T-helper 17 cell (primary cell): Measurements from ENCODE around the gene CHD5. TPM values are rescaled to one million over a fixed set of nuclear protein-coding genes. Genes with fewer than 3 reads are reported as not detected.
A peak's percentile ranks its signal among the peaks of the same experiment; 100 is the strongest.

Source experiments
- ATAC-seq: fragments of 150-1000 bp; cut with Tn5 transposase; 2 replicates; pipeline ENCODE4 v1.10.0; 2021; ENCODE audit warnings: mild to moderate bottlenecking, moderate library complexity
- DNase-seq, 3 donors: peaks; one replicate each; pipeline versions ENCODE4 v3.0.0 to v3.0.0-alpha.2; 2020 to 2021
- H3K9me3 ChIP-seq: one replicate; pipeline ENCODE4 v1.7.0; 2013; ENCODE audit warnings: low read length, mild to moderate bottlenecking; ENCODE audit not compliant: control insufficient read depth, poor library complexity, severe bottlenecking
- H3K27ac Mint-ChIP-seq: one replicate; pipeline ENCODE4 v1.8.0; 2022; ENCODE audit warnings: mild to moderate bottlenecking, moderate library complexity, mixed read lengths
- H3K27me3 Mint-ChIP-seq: one replicate; pipeline ENCODE4 v1.8.0; 2022; ENCODE audit warnings: mixed read lengths
- H3K36me3 Mint-ChIP-seq: one replicate; pipeline ENCODE4 v1.8.0; 2022; ENCODE audit warnings: low read depth, mixed read lengths
- H3K4me1 Mint-ChIP-seq: one replicate; pipeline ENCODE4 v1.8.0; 2022; ENCODE audit warnings: mild to moderate bottlenecking, mixed read lengths
- H3K4me3 Mint-ChIP-seq: one replicate; pipeline ENCODE4 v1.8.0; 2022; ENCODE audit warnings: mild to moderate bottlenecking, moderate library complexity, mixed read lengths
- total RNA-seq, 4 donors: library from RNA in 2 of 4; stranded (reverse) in 2 of 4; gene quantifications; one replicate each; pipeline ENCODE4 v1.2.3 and lab custom pipeline; 2022 to 2026

CHD5 gene
- total RNA-seq, 2 donors from 2014 or later: 0.12 to 0.63 TPM

DNA sequence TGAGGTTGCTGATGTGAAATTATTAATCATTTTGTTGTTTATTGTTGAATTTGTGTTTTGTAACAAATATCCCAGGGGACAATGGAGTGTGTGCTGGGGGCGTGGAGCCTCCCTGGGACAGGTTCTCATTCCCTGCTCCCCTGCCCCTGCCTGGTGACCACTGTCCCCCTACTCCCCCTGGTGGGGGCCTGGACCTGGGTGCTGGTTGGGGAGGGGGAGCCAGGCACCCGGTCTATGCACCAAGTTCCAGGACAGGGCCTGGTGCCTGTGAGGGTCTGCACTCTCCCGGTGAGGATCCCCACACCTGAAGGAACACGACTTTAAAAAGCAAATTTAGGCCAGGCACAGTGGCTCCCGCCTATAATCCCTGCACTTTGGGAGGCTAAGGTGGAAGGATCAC lies 42.4 kb downstream of the CHD5 start:
- no peak overlapping the region for H3K27ac Mint-ChIP-seq
- no peak overlapping the region for H3K4me3 Mint-ChIP-seq
- H3K9me3 ChIP-seq: no peaks in the 10 kb centered on the region
- DNase-seq: no peak
- H3K4me1 Mint-ChIP-seq: no peaks in the 10 kb centered on the region
- no peak for ATAC-seq
- no peaks in the 10 kb centered on the region for H3K36me3 Mint-ChIP-seq
- no peaks in the 10 kb centered on the region for H3K27me3 Mint-ChIP-seq

DNA sequence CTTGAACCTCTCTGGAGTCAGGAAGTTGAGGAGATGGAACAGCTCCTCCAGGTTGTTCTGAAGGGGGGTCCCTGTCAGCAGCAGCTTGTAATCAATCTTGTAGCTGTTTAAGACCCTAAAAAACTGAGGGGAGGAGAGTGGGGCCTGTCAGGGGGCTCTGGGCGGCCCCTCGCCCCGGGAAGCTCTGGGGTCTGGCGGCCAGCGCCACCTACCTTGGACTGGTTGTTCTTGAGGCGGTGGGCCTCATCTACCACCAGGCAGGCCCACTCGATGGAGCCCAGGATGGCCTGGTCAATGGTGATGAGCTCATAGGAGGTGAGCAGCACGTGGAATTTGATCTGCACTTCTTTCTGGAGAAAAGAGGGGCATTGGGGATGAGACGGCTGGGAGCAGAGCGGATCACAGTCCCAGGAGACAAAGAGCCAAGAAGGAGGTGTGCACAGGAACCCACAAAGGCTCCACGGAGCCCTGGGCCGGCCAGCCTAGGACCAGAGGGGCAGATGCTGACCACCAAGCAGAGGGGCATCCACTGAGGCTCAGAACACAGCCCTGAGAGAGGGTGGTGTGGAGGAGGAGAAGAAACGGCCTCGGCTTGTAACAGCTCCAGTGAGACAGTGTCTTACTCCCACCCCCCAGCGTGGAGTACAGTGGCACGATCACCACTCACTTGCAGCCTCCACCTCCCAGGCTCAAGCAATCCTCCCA lies 43.5 kb downstream of the CHD5 start:
- Mint-ChIP-seq H3K27me3 (no peaks in the 10 kb centered on the region), H3K4me3 (no peak overlapping the region), H3K4me1 (no peaks in the 10 kb centered on the region), H3K36me3 (peaks cover 2% of the 10 kb centered on the region), H3K27ac (no peak overlapping the region)
- DNase-seq (no peak), ATAC-seq (no peak)
- no peaks in the 10 kb centered on the region for H3K9me3 ChIP-seq

DNA sequence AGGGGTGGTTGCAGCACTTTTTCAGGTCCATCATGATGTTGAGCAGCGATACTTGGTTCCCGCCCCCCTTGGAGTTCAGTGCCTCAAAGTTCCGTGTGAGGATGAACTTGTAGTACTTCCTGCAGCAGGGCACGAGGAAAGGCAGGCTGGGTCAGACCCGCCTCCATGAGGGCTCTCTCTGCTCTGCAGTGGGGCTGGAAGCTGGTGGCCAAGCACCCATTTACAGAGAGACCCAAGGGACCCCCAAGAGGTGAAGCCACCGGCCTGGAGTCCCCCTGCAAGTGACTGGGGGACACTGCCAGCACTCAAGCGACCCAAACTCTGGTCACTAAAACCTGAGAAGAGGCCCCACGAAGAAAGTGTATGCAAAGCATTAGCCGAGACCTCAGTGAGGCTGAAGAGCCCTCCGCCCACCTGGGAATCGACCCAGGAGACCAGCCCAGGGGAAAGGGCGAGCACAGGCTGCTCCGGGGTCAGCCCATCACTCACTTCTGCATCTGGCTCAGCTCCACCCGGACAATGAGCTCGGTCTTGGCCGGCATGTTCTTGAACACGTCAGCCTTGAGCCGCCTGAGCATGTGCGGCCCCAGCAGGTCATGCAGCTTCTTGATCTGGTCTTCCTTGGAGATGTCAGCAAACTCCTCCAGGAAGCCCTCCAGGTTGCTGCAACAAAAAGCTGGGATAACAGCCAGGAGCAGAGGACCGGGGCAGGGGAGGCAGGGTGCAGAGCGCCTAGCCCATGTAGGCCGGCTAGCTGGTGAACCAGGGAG lies 45.2 kb downstream of the CHD5 start:
- DNase-seq (no peak), ATAC-seq (no peak)
- Mint-ChIP-seq H3K4me3 (no peak overlapping the region), H3K27me3 (no peaks in the 10 kb centered on the region), H3K27ac (no peak overlapping the region), H3K4me1 (no peaks in the 10 kb centered on the region), H3K36me3 (peaks cover 2% of the 10 kb centered on the region)
- no peaks in the 10 kb centered on the region for H3K9me3 ChIP-seq

DNA sequence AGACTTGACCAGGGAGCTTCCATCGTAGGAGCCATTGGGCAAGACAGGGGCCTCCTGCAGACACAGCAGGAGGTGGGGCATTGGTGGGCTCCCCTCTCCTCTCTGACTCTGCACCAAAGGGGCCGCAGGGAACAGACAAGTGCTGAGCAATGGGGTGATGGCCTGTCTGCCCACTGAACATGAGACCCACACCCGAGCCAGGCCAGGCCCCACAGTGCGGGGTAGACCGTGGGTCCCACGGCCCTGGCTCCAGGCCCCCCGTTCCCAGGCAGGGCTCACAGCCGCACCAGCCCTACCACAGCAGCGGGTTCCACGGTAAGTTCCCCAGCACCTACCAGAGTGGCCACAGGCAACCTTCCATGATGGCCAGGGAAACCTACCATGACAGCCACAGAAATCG lies 45.9 kb downstream of the CHD5 start:
- DNase-seq: no peak
- no peak overlapping the region for H3K4me3 Mint-ChIP-seq
- H3K9me3 ChIP-seq: no peaks in the 10 kb centered on the region
- peaks cover 2% of the 10 kb centered on the region for H3K36me3 Mint-ChIP-seq
- H3K4me1 Mint-ChIP-seq: no peaks in the 10 kb centered on the region
- no peaks in the 10 kb centered on the region for H3K27me3 Mint-ChIP-seq
- H3K27ac Mint-ChIP-seq: no peak overlapping the region
- ATAC-seq: no peak

DNA sequence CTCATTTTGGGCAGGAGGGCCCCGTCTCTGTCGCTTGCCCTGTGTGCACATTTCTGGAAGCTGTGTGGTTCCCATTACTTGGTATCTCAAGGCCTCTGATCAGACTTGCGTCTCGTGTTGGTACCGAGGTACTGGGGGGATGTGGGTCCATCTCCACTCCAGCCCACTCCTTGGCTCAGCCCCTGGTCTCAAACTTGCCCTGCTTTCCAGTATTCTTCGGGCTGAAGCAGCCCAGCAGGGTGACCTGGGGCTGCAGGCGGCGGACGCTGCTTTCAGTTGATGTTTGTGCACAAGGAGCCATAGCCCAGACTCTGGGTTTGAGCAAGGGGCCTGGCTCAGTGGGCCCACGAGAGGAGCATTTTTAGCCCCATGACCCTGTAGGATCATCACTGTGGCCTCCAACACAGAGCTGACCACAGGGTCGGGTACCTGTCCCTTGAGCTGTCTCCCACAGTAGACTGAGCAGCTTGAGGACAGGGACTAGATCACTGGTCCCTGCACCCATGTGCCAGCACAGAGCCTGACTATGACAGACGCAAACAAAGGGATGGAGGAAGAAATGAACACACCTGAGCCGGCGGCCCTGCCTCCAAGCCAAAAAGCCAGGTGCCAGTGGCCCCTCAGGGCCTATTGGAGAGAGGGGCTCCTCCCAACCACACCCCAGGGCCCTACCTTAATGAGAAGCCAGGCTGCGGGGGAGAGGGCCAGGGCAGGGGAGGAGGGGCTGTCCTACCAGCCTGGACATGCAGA lies 46.8 kb downstream of the CHD5 start:
- Mint-ChIP-seq H3K4me1 (peaks cover 3% of the 10 kb centered on the region), H3K36me3 (peaks cover 2% of the 10 kb centered on the region), H3K4me3 (no peak overlapping the region), H3K27me3 (no peaks in the 10 kb centered on the region), H3K27ac (no peak overlapping the region)
- ATAC-seq (no peak), DNase-seq (no peak)
- no peaks in the 10 kb centered on the region for H3K9me3 ChIP-seq

DNA sequence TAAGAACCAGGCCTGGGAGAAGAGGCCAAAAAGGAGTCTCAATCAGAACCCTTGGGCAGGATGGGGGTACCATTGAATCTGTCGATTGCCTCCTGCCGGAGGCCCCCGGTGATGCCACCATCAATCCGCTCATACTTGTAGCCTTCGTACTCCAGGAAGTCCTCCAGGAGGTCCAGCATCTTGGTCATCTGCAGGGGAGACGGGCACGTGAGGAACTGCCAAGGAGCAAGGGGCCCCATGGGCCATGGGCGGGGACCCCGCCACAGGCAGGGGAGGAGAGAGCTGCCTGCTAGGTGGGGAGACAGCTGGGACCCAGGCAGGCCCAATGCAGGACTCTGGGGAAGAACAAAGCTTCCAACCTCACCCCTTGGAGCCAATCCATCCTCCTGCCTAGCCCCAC lies 48.6 kb downstream of the CHD5 start:
- no peak for DNase-seq

DNA sequence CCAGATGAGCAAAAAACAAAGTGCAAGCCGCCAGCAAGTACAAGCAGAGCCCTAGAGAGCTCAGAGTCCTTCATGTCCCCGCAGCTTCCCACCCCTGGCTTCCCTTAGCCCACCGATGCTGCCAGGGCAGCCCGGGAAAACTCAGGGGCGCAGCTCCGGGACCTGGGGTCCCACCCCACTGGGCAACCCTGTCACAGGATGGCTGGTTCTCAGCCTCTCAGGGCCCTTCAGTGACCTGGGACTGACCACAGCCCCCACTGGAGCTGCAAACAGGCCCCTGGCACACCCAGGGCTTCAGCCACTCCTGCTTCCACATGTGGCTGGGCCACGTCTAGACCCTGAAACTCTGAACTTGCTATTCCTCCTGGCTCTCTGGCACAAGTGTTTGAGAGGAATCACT lies 49.5 kb downstream of the CHD5 start:
- H3K36me3 Mint-ChIP-seq: peaks cover 2% of the 10 kb centered on the region
- H3K4me3 Mint-ChIP-seq: no peak overlapping the region
- DNase-seq (no peak), ATAC-seq (no peak)
- no peak overlapping the region for H3K27ac Mint-ChIP-seq
- peaks cover 4% of the 10 kb centered on the region for H3K27me3 Mint-ChIP-seq
- peaks cover 12% of the 10 kb centered on the region for H3K4me1 Mint-ChIP-seq
- H3K9me3 ChIP-seq: no peaks in the 10 kb centered on the region

More for the DNA sequence above, 48.6 kb downstream of the CHD5 start:
- no peak overlapping the region for H3K4me3 Mint-ChIP-seq
- peaks cover 9% of the 10 kb centered on the region for H3K4me1 Mint-ChIP-seq
- no peaks in the 10 kb centered on the region for H3K27me3 Mint-ChIP-seq
- H3K36me3 Mint-ChIP-seq: peaks cover 2% of the 10 kb centered on the region
- no peak for ATAC-seq
- no peaks in the 10 kb centered on the region for H3K9me3 ChIP-seq
- H3K27ac Mint-ChIP-seq: no peak overlapping the region

DNA sequence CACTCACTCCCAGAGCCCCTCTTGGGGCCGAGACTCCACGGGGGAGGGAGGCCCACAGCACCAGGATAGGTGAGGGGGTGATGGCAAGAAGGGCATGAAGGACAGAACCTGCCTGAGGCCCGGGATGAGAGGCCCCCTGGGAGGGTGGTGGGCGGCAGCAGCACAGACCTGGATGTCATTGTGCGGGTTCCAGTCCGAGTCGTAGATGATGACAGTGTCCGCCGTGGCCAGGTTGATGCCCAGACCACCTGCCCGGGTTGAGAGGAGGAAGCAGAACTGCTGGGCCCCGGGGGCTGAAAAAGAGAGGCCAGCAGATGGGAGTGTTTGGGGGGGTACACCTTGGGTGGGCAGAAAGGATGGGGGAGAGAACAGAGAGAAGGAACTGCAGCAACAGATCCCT lies 50.1 kb downstream of the CHD5 start:
- H3K4me1 Mint-ChIP-seq: peaks cover 12% of the 10 kb centered on the region
- no peak for ATAC-seq
- no peak for DNase-seq
- peaks cover 5% of the 10 kb centered on the region for H3K27me3 Mint-ChIP-seq
- peaks cover 2% of the 10 kb centered on the region for H3K36me3 Mint-ChIP-seq
- no peaks in the 10 kb centered on the region for H3K9me3 ChIP-seq
- no peak overlapping the region for H3K4me3 Mint-ChIP-seq
- no peak overlapping the region for H3K27ac Mint-ChIP-seq

DNA sequence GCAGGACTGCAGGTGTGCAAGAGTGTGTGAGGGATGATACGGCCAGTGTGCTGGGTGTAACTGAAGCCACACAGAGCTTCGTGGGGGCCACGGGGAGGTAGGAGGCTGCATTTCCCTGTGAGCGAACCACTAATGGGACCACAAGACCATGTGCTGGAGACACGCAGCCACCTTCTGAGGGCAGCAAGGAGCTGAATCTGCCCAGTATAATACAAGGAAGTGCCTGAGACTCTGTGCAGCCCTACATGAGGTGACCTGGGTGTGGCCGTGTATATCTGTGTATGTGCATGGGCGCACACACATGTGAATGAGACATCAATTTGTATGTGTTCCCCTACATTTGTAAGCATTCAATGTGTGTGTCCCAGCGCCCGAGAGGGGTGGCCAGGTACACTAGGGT lies 50.8 kb downstream of the CHD5 start:
- Mint-ChIP-seq H3K27ac (no peak overlapping the region), H3K4me1 (peaks cover 12% of the 10 kb centered on the region), H3K36me3 (peaks cover 2% of the 10 kb centered on the region), H3K27me3 (peaks cover 5% of the 10 kb centered on the region), H3K4me3 (no peak overlapping the region)
- DNase-seq (no peak), ATAC-seq (no peak)
- H3K9me3 ChIP-seq: no peaks in the 10 kb centered on the region

DNA sequence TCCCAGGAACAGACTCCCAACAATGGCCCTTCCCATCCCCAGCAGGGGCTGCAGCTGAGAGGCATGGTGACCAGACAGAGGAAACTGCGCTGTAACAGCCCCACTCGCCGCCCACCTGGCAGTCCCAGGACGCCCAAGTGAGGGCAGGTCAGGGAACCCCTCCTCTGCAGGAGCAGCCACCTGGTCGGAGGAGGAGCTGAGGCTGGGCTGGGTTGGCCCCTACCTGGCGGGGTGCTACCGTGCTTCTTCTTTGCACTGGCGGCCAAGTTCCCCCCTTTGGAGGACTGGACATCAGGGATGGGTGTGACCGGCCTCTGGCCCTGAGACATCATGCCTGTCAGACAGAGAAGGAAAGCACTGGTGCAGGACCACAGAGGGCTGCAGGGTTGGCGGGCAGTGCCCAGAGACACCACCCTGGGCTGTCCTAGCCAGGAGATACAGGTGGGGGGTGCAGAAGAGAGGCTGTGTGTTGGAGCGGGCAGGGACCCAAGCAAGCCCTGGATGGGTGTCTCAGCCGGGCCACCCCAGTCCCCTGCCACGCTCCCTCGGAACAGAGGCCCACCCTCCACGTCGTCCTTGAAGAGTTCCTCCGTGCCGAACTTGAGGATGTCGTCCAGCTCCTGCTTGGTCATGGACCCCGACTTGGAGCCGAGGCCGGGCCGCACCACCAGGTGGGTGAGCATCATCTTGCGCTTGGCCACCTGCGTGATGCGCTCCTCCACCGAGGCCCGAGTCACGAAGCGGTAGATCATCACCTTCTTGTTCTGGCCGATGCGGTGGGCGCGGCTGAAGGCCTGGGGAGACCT lies 51.6 kb downstream of the CHD5 start:
- no peaks in the 10 kb centered on the region for H3K9me3 ChIP-seq
- Mint-ChIP-seq H3K36me3 (peaks cover 2% of the 10 kb centered on the region), H3K4me3 (no peak overlapping the region), H3K27ac (no peak overlapping the region), H3K4me1 (peaks cover 12% of the 10 kb centered on the region), H3K27me3 (peaks cover 5% of the 10 kb centered on the region)
- ATAC-seq: no peak
- DNase-seq: no peak

DNA sequence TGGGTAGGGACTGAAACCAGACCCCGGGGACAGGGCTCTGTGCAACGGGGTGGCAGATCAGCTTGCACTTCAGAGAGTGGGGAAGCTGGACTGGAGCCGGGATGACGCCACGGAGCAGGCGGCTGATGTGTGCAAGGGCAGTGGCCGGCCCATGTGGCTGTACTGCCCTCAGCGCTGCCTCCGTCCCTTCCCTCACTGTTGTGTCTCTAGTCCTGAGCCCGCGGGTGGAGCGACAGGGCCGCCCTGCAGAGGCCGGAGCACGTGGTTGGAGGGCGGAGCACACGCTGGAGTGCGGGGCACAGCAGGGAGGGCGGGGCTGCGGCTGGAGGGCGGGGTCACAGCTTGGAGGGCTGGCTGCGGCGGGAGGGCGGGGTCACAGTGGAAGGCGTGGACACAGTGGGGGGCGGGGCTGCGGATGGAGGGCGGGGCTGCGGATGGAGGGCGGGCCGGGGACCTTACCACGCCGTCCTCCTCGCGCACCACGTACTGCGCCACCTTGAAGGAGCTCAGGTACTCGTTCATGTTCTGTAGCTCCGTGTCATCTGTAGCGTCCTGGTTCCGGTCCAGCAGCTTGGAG lies 52.4 kb downstream of the CHD5 start:
- Mint-ChIP-seq H3K27me3 (peaks cover 5% of the 10 kb centered on the region), H3K4me3 (no peak overlapping the region), H3K27ac (no peak overlapping the region), H3K36me3 (peaks cover 2% of the 10 kb centered on the region), H3K4me1 (peaks cover 12% of the 10 kb centered on the region)
- peak; percentile 56 to 69 (median 56) for DNase-seq
- no peaks in the 10 kb centered on the region for H3K9me3 ChIP-seq
- ATAC-seq: peak; percentile 95

DNA sequence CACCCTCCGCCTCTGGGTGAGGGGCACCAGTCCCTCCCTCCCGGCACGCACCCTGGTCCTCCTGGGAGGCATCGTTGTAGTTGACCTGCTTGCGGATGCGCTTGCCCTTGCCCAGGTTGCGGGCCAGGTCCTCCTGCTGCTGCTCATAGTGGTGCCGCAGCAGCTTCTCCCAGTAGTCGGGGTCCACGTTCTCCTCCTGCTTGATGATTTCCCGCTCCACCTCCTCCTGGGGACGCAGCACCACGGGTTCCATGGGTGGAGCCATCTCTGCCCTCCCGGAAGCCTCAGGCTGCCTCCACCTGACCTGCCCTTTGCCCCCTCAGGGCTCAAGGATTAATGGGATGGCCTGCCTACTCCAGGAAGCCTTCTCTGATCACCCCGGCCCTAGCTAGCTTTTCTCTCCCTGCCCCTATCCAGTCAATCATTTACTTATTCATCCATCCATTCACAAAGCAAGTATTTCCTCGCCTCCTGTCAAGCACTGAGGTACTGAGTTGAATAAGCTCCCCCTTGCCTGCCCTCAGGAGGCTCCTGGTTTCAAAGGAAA lies 53.5 kb downstream of the CHD5 start:
- Mint-ChIP-seq H3K27me3 (peaks cover 5% of the 10 kb centered on the region), H3K4me3 (no peak overlapping the region), H3K4me1 (peaks cover 12% of the 10 kb centered on the region), H3K36me3 (no peaks in the 10 kb centered on the region), H3K27ac (no peak overlapping the region)
- DNase-seq (no peak), ATAC-seq (no peak)
- no peaks in the 10 kb centered on the region for H3K9me3 ChIP-seq
